ENCODE results near the gene SLC39A12. TPM values are rescaled to one million over a fixed set of nuclear protein-coding genes. Genes with fewer than 3 reads are reported as not detected.
"Not testable (repeated sequence)": the region's sequence is repeated elsewhere in the genome, so short reads cannot be mapped to it uniquely, and the experiment has no call there.

Gene SLC39A12
- polyA plus RNA-seq, 4 donors, result 0.01 TPM; not detected in 2

DNA sequence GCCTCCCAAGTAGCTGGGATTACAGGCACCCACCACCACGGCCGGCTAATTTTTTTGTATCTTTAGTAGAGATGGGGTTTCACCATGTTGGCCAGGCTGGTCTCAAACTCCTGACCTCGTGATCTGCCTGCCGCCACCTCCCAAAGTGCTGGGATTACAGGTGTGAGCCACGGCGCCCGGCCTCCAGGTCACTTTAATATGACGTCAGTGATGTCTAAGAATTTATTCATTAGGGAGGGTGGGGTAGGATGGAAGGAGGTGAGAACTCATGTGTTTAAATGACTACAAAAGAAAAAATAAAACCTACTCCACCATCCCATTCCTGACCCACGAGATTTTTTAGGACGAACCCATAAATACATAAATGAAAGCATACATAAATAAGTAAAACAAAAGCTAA is 2.7 kb downstream of the SLC39A12 start:
- H3K4me3 ChIP-seq (ENCODE audit: low read depth in 1 of 3, low read length in 3 of 3); H3K9me3 ChIP-seq (ENCODE audit: control insufficient read depth in 2 of 2, insufficient read depth in 1 of 2, low read depth in 1 of 2, low read length in 1 of 2); DNase-seq; H3K27me3 ChIP-seq (ENCODE audit: control insufficient read depth in 3 of 3, insufficient read depth in 3 of 3, low read length in 3 of 3); H3K36me3 ChIP-seq (ENCODE audit: control insufficient read depth in 3 of 3, insufficient read depth in 2 of 3, low read depth in 1 of 3, low read length in 3 of 3); FAIRE-seq; H3K27ac ChIP-seq (ENCODE audit: low read depth in 1 of 3, low read length in 2 of 3); H3K4me1 ChIP-seq (ENCODE audit: control insufficient read depth in 3 of 3, insufficient read depth in 2 of 3, low read depth in 1 of 3, low read length in 2 of 3): not testable (repeated sequence)
- WGBS, 3 donors, result 85 to 90% (median 89%) methylated on average over 10 of the region's 10 CpGs

DNA sequence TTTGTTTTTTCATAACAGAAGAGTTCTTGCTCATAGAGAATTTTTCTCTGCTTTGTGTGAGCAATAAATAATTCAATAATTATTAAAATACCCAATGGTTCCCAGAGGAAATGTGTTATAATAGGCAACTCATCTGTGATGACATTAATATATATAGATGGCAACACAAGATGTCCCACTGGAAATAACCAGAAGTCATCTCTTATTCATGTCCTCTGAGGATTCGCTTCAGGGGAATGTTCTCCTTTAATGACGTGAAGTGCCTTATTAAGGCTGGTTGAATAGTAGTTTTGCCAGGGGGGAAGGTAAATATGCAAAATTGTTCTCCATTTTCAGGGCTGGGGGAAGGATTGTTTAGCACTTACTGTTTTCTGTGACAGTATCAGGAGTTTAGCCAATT is 3.1 kb downstream of the SLC39A12 start:
- FAIRE-seq (no peak), DNase-seq (no peak)
- peaks cover 0 to 3% (median 0%) of the 10 kb centered on the region in 3 donors for H3K27me3 ChIP-seq (ENCODE audit: control insufficient read depth in 3 of 3, insufficient read depth in 3 of 3, low read length in 3 of 3)
- H3K9me3 ChIP-seq (ENCODE audit: control insufficient read depth in 2 of 2, insufficient read depth in 1 of 2, low read depth in 1 of 2, low read length in 1 of 2), result no peaks in the 10 kb centered on the region
- H3K4me1 ChIP-seq (ENCODE audit: control insufficient read depth in 3 of 3, insufficient read depth in 2 of 3, low read depth in 1 of 3, low read length in 2 of 3), result no peaks in the 10 kb centered on the region
- H3K27ac ChIP-seq (ENCODE audit: low read depth in 1 of 3, low read length in 2 of 3), result no peak overlapping the region
- no peaks in the 10 kb centered on the region for H3K36me3 ChIP-seq (ENCODE audit: control insufficient read depth in 3 of 3, insufficient read depth in 2 of 3, low read depth in 1 of 3, low read length in 3 of 3)
- no peak overlapping the region for H3K4me3 ChIP-seq (ENCODE audit: low read depth in 1 of 3, low read length in 3 of 3)
- 76 to 96% (median 94%) methylated on average over 2 of the region's 2 CpGs for WGBS, 3 donors

DNA sequence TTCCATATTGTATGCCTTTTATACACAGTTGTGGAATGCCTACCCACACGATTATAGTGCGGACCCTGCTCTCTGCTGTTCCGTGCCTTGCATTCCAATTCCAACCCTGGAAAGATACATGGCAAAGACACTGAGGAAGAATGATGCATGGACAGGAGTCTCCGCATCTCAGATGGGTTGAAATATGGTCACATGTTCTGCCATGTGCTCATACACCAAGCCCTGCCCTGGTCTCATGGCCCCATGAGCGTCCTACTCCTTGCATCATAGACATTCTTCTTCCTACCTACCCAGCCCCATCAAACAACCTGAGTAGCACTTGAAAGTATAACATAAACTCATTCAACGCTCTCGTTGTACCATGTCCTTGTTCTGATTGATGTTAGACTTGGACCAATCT is 6.3 kb downstream of the SLC39A12 start:
- H3K4me1 ChIP-seq (ENCODE audit: control insufficient read depth in 3 of 3, insufficient read depth in 2 of 3, low read depth in 1 of 3, low read length in 2 of 3), result no peaks in the 10 kb centered on the region
- FAIRE-seq (no peak), DNase-seq (no peak)
- no peaks in the 10 kb centered on the region for H3K36me3 ChIP-seq (ENCODE audit: control insufficient read depth in 3 of 3, insufficient read depth in 2 of 3, low read depth in 1 of 3, low read length in 3 of 3)
- peaks cover 0 to 3% (median 0%) of the 10 kb centered on the region in 3 donors for H3K27me3 ChIP-seq (ENCODE audit: control insufficient read depth in 3 of 3, insufficient read depth in 3 of 3, low read length in 3 of 3)
- no peak overlapping the region for H3K27ac ChIP-seq (ENCODE audit: low read depth in 1 of 3, low read length in 2 of 3)
- 90 to 97% (median 93%) methylated on average over 7 of the region's 7 CpGs for WGBS, 3 donors
- H3K4me3 ChIP-seq (ENCODE audit: low read depth in 1 of 3, low read length in 3 of 3), result no peak overlapping the region
- no peaks in the 10 kb centered on the region for H3K9me3 ChIP-seq (ENCODE audit: control insufficient read depth in 2 of 2, insufficient read depth in 1 of 2, low read depth in 1 of 2, low read length in 1 of 2)

DNA sequence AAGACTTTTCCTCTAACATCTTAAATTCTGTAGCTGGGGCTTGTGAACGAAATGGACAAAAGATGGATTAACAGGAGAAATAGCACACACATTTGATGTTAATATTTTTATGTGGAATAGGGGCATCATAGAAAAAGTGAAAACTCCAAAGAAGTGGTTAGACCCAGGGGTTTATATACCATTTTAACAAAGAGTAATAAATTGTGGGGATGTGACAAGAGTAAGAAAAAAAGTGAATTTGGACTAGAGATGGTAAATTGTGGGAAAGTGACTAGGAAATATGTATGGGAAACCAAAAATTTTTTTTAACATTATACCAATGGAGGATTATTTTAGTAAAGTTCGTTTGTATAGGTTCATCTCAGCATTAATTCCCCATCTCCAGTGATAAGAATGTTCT is 8.2 kb downstream of the SLC39A12 start:
- Histone ChIP-seq H3K27me3 (ENCODE audit: control insufficient read depth in 3 of 3, insufficient read depth in 3 of 3, low read length in 3 of 3) (peaks cover 0 to 3% (median 0%) of the 10 kb centered on the region in 3 donors), H3K27ac (ENCODE audit: low read depth in 1 of 3, low read length in 2 of 3) (no peak overlapping the region), H3K4me1 (ENCODE audit: control insufficient read depth in 3 of 3, insufficient read depth in 2 of 3, low read depth in 1 of 3, low read length in 2 of 3) (no peaks in the 10 kb centered on the region), H3K36me3 (ENCODE audit: control insufficient read depth in 3 of 3, insufficient read depth in 2 of 3, low read depth in 1 of 3, low read length in 3 of 3) (no peaks in the 10 kb centered on the region), H3K9me3 (ENCODE audit: control insufficient read depth in 2 of 2, insufficient read depth in 1 of 2, low read depth in 1 of 2, low read length in 1 of 2) (no peaks in the 10 kb centered on the region), H3K4me3 (ENCODE audit: low read depth in 1 of 3, low read length in 3 of 3) (no peak overlapping the region)
- FAIRE-seq, result no peak
- WGBS, 3 donors, result 53 to 72% (median 54%) methylated on average over 2 of the region's 2 CpGs
- no peak for DNase-seq

DNA sequence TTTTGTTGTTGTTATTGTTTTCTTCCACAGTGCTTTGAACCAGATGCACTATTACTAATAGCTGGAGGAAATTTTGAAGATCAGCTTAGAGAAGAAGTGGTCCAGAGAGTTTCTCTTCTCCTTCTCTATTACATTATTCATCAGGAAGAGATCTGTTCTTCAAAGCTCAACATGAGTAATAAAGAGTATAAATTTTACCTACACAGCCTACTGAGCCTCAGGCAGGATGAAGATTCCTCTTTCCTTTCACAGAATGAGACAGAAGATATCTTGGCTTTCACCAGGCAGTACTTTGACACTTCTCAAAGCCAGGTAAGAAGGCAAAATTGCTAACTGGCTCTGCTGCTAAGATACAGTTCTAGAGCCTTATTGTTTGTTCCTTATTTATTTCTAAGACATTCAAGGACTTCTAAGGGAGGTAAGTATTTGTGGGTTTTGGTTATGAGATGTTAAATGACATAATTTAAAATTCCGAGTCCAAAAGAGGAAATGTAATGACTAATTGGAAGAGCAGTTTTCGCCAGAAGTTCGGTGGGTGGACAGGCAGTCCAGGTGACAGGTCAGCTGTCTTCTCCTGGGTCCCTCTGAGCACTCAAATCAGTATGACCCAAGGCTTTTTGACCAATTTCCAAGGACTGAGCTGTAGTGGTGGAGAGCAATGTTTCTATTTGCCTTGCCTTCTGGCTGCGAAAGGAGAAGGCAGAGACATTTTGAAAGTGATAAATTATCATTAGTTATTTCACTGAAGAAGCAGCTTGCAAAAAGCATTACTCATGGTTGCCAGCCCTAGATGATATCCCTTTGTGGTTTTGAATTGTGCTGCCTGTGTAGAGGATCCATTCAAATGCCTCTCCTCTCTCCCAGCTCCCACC is 10.1 kb downstream of the SLC39A12 start:
- Histone ChIP-seq H3K36me3 (ENCODE audit: control insufficient read depth in 3 of 3, insufficient read depth in 2 of 3, low read depth in 1 of 3, low read length in 3 of 3) (no peaks in the 10 kb centered on the region), H3K27ac (ENCODE audit: low read depth in 1 of 3, low read length in 2 of 3) (no peak overlapping the region), H3K4me3 (ENCODE audit: low read depth in 1 of 3, low read length in 3 of 3) (no peak overlapping the region), H3K9me3 (ENCODE audit: control insufficient read depth in 2 of 2, insufficient read depth in 1 of 2, low read depth in 1 of 2, low read length in 1 of 2) (no peaks in the 10 kb centered on the region), H3K27me3 (ENCODE audit: control insufficient read depth in 3 of 3, insufficient read depth in 3 of 3, low read length in 3 of 3) (no peaks in the 10 kb centered on the region), H3K4me1 (ENCODE audit: control insufficient read depth in 3 of 3, insufficient read depth in 2 of 3, low read depth in 1 of 3, low read length in 2 of 3) (no peaks in the 10 kb centered on the region)
- 62 to 86% (median 76%) methylated on average over 4 of the region's 4 CpGs for WGBS, 3 donors
- no peak for FAIRE-seq
- no peak for DNase-seq

DNA sequence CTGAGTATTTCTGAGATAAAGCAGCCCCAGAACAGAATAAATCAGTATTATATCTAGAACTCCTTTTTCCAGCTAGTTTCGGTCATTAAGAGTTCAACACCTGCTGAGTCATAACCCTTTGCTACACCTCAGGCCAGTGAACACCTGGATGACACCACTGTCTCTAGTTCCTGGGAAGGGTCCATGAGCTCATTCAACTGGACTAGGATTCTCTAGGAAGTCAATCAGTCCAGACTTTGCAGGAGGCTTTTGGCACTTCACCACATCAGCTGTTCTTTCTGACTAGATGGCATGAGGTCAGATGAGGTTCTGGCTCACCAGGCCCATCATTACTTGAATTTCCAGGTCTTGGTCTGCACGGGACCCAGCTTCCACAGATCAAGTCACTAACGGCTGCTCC is 11.7 kb downstream of the SLC39A12 start:
- H3K4me3 ChIP-seq (ENCODE audit: low read depth in 1 of 3, low read length in 3 of 3), result no peak overlapping the region
- H3K27ac ChIP-seq (ENCODE audit: low read depth in 1 of 3, low read length in 2 of 3), result no peak overlapping the region
- H3K4me1 ChIP-seq (ENCODE audit: control insufficient read depth in 3 of 3, insufficient read depth in 2 of 3, low read depth in 1 of 3, low read length in 2 of 3), result no peaks in the 10 kb centered on the region
- 78 to 99% (median 94%) methylated on average over 3 of the region's 3 CpGs for WGBS, 3 donors
- H3K9me3 ChIP-seq (ENCODE audit: control insufficient read depth in 2 of 2, insufficient read depth in 1 of 2, low read depth in 1 of 2, low read length in 1 of 2), result no peaks in the 10 kb centered on the region
- H3K27me3 ChIP-seq (ENCODE audit: control insufficient read depth in 3 of 3, insufficient read depth in 3 of 3, low read length in 3 of 3), result no peaks in the 10 kb centered on the region
- no peak for DNase-seq
- no peak for FAIRE-seq
- no peaks in the 10 kb centered on the region for H3K36me3 ChIP-seq (ENCODE audit: control insufficient read depth in 3 of 3, insufficient read depth in 2 of 3, low read depth in 1 of 3, low read length in 3 of 3)

DNA sequence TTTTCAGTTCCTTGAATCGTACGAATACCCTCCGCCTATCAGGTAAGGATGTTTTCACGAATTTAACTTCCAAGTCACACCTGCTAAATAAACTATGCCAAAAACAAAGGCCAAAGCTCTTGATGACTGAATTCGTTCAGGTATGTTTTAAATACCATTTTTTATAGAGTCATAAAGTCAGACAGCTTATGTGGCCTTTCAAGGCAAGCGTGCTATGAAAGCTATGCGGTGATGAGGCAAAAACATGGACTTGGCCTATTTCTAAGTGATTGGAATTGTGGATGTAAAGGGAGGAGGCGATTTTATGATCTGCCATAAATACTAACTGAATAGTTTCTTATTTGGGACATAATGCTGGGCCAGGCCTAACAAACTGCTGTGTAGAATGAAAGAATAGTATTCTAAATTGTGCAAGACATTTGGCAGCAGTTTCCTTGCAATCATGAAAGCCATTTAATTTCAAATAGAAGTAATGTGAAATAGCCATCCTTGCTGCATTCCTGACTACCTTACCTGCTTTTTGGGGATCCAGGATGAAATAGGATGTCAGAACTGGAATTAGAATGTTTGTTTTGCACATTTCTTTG is 14.0 kb downstream of the SLC39A12 start:
- Histone ChIP-seq H3K4me1 (ENCODE audit: control insufficient read depth in 3 of 3, insufficient read depth in 2 of 3, low read depth in 1 of 3, low read length in 2 of 3) (no peaks in the 10 kb centered on the region), H3K27ac (ENCODE audit: low read depth in 1 of 3, low read length in 2 of 3) (no peak overlapping the region), H3K4me3 (ENCODE audit: low read depth in 1 of 3, low read length in 3 of 3) (no peak overlapping the region), H3K36me3 (ENCODE audit: control insufficient read depth in 3 of 3, insufficient read depth in 2 of 3, low read depth in 1 of 3, low read length in 3 of 3) (no peaks in the 10 kb centered on the region), H3K9me3 (ENCODE audit: control insufficient read depth in 2 of 2, insufficient read depth in 1 of 2, low read depth in 1 of 2, low read length in 1 of 2) (no peaks in the 10 kb centered on the region), H3K27me3 (ENCODE audit: control insufficient read depth in 3 of 3, insufficient read depth in 3 of 3, low read length in 3 of 3) (no peaks in the 10 kb centered on the region)
- DNase-seq, result no peak
- 72 to 89% (median 77%) methylated on average over 8 of the region's 8 CpGs for WGBS, 3 donors
- FAIRE-seq, result no peak

DNA sequence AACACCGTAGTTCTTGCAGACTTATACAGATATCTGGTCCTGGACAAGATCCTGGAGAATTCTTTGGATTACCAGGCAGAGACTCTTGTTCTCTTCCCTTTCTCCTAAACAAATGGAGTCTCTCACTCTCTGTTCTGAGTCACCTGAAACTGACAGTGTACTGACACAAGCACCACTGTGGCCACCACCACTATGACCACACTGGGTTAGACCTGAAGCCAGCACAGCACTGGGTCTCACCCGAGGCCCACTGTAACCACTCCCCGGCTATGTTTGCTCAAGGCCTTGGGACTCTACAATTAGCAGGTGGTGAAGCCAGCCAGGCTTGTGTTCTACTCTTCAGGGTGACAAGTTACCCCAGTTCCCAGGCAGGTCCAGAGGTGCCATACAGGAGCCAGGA is 22.8 kb downstream of the SLC39A12 start:
- H3K4me3 ChIP-seq (ENCODE audit: low read depth in 1 of 3, low read length in 3 of 3), result no peak overlapping the region
- FAIRE-seq (no peak), DNase-seq (no peak)
- no peaks in the 10 kb centered on the region for H3K36me3 ChIP-seq (ENCODE audit: control insufficient read depth in 3 of 3, insufficient read depth in 2 of 3, low read depth in 1 of 3, low read length in 3 of 3)
- 81 to 91% (median 88%) methylated on average over 3 of the region's 3 CpGs for WGBS, 3 donors
- no peaks in the 10 kb centered on the region for H3K27me3 ChIP-seq (ENCODE audit: control insufficient read depth in 3 of 3, insufficient read depth in 3 of 3, low read length in 3 of 3)
- peaks cover 0 to 6% of the 10 kb centered on the region in 2 donors for H3K9me3 ChIP-seq (ENCODE audit: control insufficient read depth in 2 of 2, insufficient read depth in 1 of 2, low read depth in 1 of 2, low read length in 1 of 2)
- H3K27ac ChIP-seq (ENCODE audit: low read depth in 1 of 3, low read length in 2 of 3), result no peak overlapping the region
- no peaks in the 10 kb centered on the region for H3K4me1 ChIP-seq (ENCODE audit: control insufficient read depth in 3 of 3, insufficient read depth in 2 of 3, low read depth in 1 of 3, low read length in 2 of 3)
